Measurements from ENCODE around the gene PLD1. TPM values are rescaled to one million over a fixed set of nuclear protein-coding genes. Genes with fewer than 3 reads are reported as not detected.

The PLD1 gene
- total and polyA plus RNA-seq, 9 donors = 24.6 to 125 (median 52.1) TPM

- H3K27me3 ChIP-seq = no peaks in the 10 kb centered on the region
- peak overlapping the region in 1 of 2 donors; percentile 76 for H3K27ac ChIP-seq
- peaks cover 7% of the 10 kb centered on the region for H3K4me1 ChIP-seq (ENCODE audit: insufficient read depth)
- 1 to 2% (median 1%) methylated on average over 4 of the region's 4 CpGs for WGBS, 3 donors
- no peaks in the 10 kb centered on the region for H3K9me3 ChIP-seq
- DNase-seq = peak; percentile 59 to 79 (median 68)
- no peak overlapping the region for H3K4me3 ChIP-seq
- intact Hi-C loops (cut with DNase I) = loop anchor here in 3 of 4 donors (5.0 to 10.0 kb wide), 4 partner anchors 35 to 572 kb away; no protein-coding TSS in a partner anchor
- no peak for TF ChIP-seq EP300 (IDR thresholded peaks at IDR 0.05)
- TF ChIP-seq, protein P1, sequence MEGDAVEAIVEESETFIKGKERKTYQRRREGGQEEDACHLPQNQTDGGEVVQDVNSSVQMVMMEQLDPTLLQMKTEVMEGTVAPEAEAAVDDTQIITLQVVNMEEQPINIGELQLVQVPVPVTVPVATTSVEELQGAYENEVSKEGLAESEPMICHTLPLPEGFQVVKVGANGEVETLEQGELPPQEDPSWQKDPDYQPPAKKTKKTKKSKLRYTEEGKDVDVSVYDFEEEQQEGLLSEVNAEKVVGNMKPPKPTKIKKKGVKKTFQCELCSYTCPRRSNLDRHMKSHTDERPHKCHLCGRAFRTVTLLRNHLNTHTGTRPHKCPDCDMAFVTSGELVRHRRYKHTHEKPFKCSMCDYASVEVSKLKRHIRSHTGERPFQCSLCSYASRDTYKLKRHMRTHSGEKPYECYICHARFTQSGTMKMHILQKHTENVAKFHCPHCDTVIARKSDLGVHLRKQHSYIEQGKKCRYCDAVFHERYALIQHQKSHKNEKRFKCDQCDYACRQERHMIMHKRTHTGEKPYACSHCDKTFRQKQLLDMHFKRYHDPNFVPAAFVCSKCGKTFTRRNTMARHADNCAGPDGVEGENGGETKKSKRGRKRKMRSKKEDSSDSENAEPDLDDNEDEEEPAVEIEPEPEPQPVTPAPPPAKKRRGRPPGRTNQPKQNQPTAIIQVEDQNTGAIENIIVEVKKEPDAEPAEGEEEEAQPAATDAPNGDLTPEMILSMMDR (IDR thresholded peaks at IDR 0.05) = peak; percentile 57 to 66 (median 63)
- H3K36me3 ChIP-seq = no peaks in the 10 kb centered on the region
Observed at GRCh38 chr3:171772427-171773056, 37.7 kb downstream of the PLD1 start.

DNA sequence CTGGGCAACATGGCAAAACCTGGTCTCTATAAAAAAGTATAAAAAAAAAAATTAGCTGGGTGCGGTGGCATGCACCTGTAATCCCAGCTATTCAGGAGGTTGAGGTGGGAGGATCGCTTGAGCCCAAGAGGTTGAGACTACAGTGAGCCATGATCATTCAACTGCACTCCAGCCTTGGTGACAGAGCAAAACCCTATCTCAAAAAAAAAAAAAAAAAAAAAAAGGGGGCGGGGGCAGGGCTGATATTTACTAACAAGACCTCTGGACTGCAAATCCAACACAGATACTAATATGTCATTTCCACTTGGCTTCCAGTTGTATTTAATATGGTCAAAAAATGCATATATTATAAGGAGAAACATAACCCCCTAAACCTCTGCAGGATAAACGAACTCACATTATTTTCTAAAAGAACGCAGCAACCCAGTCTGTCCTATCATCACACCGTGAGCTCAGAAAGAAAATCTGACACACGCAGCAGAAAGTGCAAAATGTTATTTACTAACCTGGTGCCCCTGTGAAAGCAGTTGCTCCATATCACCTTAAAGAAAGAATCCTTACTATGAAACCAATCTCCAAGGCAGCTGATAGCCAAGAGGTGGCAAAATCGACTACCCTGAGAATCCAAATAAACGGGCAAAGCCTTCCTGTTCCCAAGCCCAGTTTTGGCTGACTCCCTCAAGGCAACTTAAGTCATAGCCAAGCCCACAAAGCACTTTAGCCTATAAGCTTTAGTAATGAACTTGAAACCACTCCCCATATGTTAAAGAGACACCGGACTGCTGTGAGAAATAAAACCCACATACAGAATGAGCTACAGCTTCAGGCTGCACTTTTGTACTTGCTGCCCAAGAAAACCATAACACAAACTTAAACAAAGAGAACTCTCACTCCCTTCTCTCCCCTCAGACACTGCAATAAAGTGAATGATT, 39.3 kb downstream of the PLD1 start:
- TF ChIP-seq, protein P1 (IDR thresholded peaks at IDR 0.05) = no peak
- TF ChIP-seq EP300 (IDR thresholded peaks at IDR 0.05) (no peak), POLR2A (IDR thresholded peaks at IDR 0.05) (peak; percentile 71)
- Histone ChIP-seq H3K36me3 (no peaks in the 10 kb centered on the region), H3K4me1 (ENCODE audit: insufficient read depth) (peaks cover 10% of the 10 kb centered on the region), H3K4me3 (peak overlapping the region; percentile 43), H3K27ac (peak overlapping the region; percentile 7 to 76), H3K27me3 (no peaks in the 10 kb centered on the region), H3K9me3 (no peaks in the 10 kb centered on the region)
- 19 to 28% (median 21%) methylated on average over 10 of the region's 10 CpGs for WGBS, 3 donors
- intact Hi-C loops (cut with DNase I) = loop anchor here (2.0 to 10.0 kb wide), 5 partner anchors 36 to 574 kb away; no protein-coding TSS in a partner anchor
- DNase-seq = peak in 4 of 5 donors; percentile 53 to 73 (median 56)

DNA sequence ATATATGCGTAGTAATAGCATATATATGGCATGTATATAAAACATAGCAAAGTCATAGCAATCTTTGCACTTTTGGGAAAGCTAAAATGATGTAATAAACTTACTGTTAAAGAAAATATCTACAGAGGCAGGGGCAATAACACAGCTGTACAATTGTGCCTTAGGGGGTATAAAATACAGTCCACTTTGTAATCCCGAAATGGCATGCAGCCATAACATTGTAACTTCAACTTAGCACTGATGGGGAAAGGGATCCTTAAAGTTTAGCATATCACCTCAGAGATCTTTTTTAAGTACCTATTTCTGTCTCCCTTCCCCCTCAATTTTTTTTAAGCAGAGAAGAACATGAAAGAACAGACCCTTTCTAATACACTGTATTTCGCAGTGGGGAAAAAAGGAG, 40.8 kb downstream of the PLD1 start:
- TF ChIP-seq, protein P1 (IDR thresholded peaks at IDR 0.05) = no peak
- TF ChIP-seq EP300 (IDR thresholded peaks at IDR 0.05) (no peak), POLR2A (IDR thresholded peaks at IDR 0.05) (no peak)
- Histone ChIP-seq H3K9me3 (no peaks in the 10 kb centered on the region), H3K27me3 (no peaks in the 10 kb centered on the region), H3K27ac (peak overlapping the region in 1 of 2 donors; percentile 76), H3K4me1 (ENCODE audit: insufficient read depth) (peaks cover 11% of the 10 kb centered on the region), H3K36me3 (no peaks in the 10 kb centered on the region), H3K4me3 (peak overlapping the region; percentile 3)
- intact Hi-C loops (cut with DNase I) = no loop called here
- no peak for DNase-seq
- 21 to 54% (median 29%) methylated on average over 3 of the region's 3 CpGs for WGBS, 3 donors

GRCh38 chr3:171768986-171769385, 41.3 kb downstream of the PLD1 start:
- H3K9me3 ChIP-seq = no peaks in the 10 kb centered on the region
- peaks cover 12% of the 10 kb centered on the region for H3K4me1 ChIP-seq (ENCODE audit: insufficient read depth)
- H3K27me3 ChIP-seq = no peaks in the 10 kb centered on the region
- peak overlapping the region in 1 of 2 donors; percentile 76 for H3K27ac ChIP-seq
- TF ChIP-seq, protein P1 (IDR thresholded peaks at IDR 0.05) = no peak
- TF ChIP-seq EP300 (IDR thresholded peaks at IDR 0.05) (no peak), POLR2A (IDR thresholded peaks at IDR 0.05) (no peak)
- DNase-seq = no peak
- H3K4me3 ChIP-seq = no peak overlapping the region
- no peaks in the 10 kb centered on the region for H3K36me3 ChIP-seq
- WGBS, 3 donors = 7 to 21% (median 8%) methylated on average over 4 of the region's 4 CpGs
- intact Hi-C loops (cut with DNase I) = no loop called here
